HG02610 (cell line): ENCODE data around the gene DCAF4.
"Not testable (repeated sequence)": the region's sequence is repeated elsewhere in the genome, so short reads cannot be mapped to it uniquely, and the experiment has no call there.

ENCODE experiments used
- ATAC-seq: cut with Tn5 transposase; IDR thresholded peaks from one replicate; pipeline ENCODE4 v1.9.1; 2021; ENCODE audit warnings: mild to moderate bottlenecking, moderate library complexity; ENCODE audit not compliant: unreplicated experiment

Gene DCAF4

GRCh38 chr14:72968316-72968715, 42.1 kb downstream of the DCAF4 start:
- no peak for ATAC-seq

DNA sequence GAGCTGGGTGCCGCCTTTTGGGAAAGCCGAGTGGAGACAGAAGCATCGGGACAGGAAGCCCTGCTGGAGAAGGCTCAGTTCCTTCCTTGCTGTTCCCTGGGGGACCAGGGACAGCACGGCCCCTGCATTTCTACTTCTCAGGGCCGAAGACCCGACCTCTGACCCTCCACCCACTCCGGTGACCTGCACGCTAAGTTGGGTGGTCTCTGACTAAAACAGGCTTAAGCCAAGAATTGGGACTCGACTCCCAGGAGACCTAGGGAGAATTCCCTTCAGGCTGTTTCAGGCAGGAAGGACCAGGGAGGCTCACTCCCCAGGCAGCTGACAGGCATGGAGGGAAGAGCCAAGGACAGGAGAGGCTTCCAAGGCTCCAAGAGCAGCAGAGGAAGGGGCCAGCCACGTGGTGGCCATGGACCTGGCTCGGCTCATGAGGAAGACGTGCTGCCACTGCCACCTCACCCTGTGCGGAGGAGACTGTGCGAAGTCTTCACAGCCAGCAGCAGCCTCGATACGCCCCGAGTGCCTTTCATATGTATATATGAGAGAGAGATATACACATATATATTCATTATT, 43.9 kb downstream of the DCAF4 start:
- ATAC-seq, result no peak

GRCh38 chr14:72970824-72971434, 44.7 kb downstream of the DCAF4 start:
- ATAC-seq, result no peak

GRCh38 chr14:72974661-72975060, 48.4 kb downstream of the DCAF4 start:
- no peak for ATAC-seq

DNA sequence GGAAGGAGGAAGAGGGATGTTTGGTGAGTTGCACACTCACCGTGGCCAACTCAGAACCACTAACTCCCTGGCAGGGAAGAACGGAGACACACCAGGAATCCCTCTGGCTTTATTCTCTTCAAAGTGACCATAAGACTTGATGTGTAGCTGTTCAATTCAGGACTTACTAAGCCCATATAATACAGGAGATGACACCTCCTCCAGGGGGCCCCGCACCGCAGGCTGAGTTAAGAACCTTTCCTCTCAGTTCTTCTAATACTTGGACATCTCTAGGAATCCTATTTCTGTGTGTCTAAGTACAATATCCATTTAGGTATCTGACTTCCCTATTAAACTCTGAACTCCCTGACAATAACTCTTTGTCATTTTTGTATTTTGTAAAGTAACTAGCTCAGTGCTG, 49.5 kb downstream of the DCAF4 start:
- no peak for ATAC-seq

- no peak for ATAC-seq
Measured at GRCh38 chr14:72978856-72979255, 52.6 kb downstream of the DCAF4 start.

GRCh38 chr14:72980863-72981262, 54.6 kb downstream of the DCAF4 start:
- ATAC-seq, result no peak

GRCh38 chr14:72982146-72982708, 56.0 kb downstream of the DCAF4 start:
- no peak for ATAC-seq

GRCh38 chr14:72986214-72986613, 60.0 kb downstream of the DCAF4 start:
- ATAC-seq, result no peak

DNA sequence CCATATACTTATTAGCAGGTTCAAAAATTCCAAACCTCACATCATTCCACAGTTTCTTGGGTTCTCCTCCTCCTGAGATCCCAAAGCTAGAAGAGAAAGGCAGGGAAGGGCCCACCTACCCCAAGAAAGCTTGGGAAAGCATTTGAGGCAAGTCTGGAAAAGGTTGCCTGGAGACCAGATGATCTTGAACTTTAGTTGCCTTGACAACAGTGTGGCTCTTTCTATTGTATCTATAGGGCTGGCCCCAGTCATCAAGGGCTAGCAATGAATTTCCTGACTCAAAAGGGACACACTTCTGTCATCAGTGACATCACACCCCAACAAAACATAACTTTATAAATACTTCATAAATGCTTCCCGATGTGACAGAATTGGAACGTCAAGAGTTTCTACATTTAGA, 60.6 kb downstream of the DCAF4 start:
- no peak for ATAC-seq

DNA sequence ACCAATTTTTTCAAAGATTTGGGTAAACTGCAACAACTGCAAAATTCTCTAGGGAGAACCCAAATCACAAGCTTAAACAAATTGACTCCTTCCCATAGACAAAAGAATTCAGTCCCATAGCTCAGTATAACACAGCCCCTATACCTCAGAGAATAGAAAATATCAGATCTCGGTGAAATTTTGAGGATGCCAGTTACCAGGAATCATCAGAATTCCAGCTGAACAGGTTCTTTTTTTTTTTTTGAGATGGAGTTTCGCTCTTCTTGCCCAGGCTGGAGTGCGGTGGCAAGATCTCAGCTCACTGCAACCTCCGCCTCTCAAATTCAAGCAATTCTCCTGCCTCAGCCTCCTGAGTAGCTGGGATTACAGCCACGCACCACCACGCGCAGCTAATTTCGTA, 63.9 kb downstream of the DCAF4 start:
- no peak for ATAC-seq

GRCh38 chr14:72996916-72997315, 70.7 kb downstream of the DCAF4 start:
- no peak for ATAC-seq

DNA sequence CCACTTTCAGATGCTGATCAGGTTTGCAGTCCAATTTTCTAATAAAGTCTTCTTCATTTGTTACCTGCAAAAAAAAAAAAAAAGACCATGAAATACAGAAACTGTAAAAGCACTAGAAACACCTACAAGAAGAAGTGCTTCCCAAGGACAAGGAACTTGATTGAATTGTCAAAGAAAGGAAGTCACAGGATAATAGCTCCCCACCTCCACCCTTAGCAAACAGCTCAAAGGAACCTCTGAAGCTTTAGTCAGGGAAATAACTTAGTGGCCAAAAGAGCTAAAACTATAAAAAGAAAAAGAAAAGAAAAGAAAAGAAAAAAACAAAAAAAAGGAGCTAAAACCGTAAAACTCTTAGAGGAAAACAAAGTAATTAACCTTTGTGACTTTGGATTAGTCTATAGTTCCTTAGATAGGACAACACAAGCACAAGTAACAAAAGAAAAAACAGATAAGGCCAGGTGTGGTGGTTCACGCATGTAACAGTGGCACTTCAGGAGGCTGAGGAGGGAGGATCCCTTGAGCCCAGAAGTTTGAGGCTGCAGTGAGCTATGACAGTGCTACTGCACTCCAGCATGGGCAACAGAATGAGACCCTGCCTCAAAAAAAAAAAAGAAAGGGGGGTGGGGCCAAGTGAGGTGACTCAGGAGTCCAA, 72.1 kb downstream of the DCAF4 start:
- no peak for ATAC-seq

GRCh38 chr14:72999316-72999715, 73.1 kb downstream of the DCAF4 start:
- ATAC-seq, result no peak

- no peak for ATAC-seq
Measured at GRCh38 chr14:73000073-73000472, 73.8 kb downstream of the DCAF4 start.

DNA sequence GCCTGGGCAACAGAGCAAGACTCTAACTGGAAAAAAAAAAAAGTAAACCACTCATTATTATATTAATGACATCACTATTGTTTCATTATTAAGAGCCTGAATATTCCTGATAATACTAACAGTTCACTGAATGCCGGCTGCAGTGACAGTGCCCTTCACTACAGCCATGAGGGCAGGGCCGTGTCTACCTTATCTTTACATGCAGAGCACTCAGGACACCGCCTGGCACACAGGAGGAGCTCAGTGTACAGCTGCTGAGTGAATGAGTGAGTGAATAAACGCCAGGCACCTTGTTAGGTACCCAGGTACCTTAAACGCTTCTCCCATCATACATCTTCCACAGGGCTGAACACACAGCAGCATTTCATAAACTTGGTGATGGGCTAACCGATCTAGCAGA, 77.4 kb downstream of the DCAF4 start:
- no peak for ATAC-seq

GRCh38 chr14:73004641-73005040, 78.4 kb downstream of the DCAF4 start:
- not testable (repeated sequence) for ATAC-seq

GRCh38 chr14:73007835-73008234, 81.6 kb downstream of the DCAF4 start:
- no peak for ATAC-seq

- no peak for ATAC-seq
Measured at GRCh38 chr14:73008501-73008900, 82.2 kb downstream of the DCAF4 start.
